A673 (cell line): ENCODE results near the gene RXFP4.

Source experiments
- CTCF ChIP-seq: fragments of 300-800, 200-600 bp; sonication (generic); conservative IDR thresholded peaks from 2 replicates; pipeline ENCODE4 v1.5.1; 2017; ENCODE audit warnings: low read depth, mild to moderate bottlenecking, antibody characterized with exemption, low read length, moderate library complexity, mixed read lengths
- EZH2 ChIP-seq: fragments of 200-600 bp; sonication (generic); IDR thresholded peaks from 2 replicates; pipeline ENCODE4 v1.6.1; 2017; ENCODE audit warnings: borderline replicate concordance, low read depth, mild to moderate bottlenecking, mixed read lengths, antibody characterized with exemption, low read length; ENCODE audit not compliant: poor library complexity, severe bottlenecking

- no peak for TF ChIP-seq CTCF
- TF ChIP-seq EZH2, result no peak
Observed at GRCh38 chr1:155947292-155947691, 5.9 kb downstream of the RXFP4 start.
